ENCODE measurements around the gene SUGCT.

GRCh38 chr7:40645197-40645596 lies 510.4 kb downstream of the SUGCT start:
- no peak for TF ChIP-seq POLR2A (IDR thresholded peaks at IDR 0.05)
- TF ChIP-seq, protein P1, sequence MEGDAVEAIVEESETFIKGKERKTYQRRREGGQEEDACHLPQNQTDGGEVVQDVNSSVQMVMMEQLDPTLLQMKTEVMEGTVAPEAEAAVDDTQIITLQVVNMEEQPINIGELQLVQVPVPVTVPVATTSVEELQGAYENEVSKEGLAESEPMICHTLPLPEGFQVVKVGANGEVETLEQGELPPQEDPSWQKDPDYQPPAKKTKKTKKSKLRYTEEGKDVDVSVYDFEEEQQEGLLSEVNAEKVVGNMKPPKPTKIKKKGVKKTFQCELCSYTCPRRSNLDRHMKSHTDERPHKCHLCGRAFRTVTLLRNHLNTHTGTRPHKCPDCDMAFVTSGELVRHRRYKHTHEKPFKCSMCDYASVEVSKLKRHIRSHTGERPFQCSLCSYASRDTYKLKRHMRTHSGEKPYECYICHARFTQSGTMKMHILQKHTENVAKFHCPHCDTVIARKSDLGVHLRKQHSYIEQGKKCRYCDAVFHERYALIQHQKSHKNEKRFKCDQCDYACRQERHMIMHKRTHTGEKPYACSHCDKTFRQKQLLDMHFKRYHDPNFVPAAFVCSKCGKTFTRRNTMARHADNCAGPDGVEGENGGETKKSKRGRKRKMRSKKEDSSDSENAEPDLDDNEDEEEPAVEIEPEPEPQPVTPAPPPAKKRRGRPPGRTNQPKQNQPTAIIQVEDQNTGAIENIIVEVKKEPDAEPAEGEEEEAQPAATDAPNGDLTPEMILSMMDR (IDR thresholded peaks at IDR 0.05), result no peak
- TF ChIP-seq POLR2AphosphoS5 (IDR thresholded peaks at IDR 0.05), result no peak
- no peak for TF ChIP-seq EP300 (IDR thresholded peaks at IDR 0.05)
